Duodenal mucosa (tissue), 2 donors: ENCODE results near the gene CCDC148.
A peak's percentile ranks its signal among the peaks of the same experiment; 100 is the strongest.

Experiments used
- H3K27ac ChIP-seq: one replicate; pipeline ENCODE4 v1.7.0; 2013; ENCODE audit warnings: low read depth, low read length
- H3K27me3 ChIP-seq, 2 donors: one replicate each; pipeline ENCODE4 v1.7.0; 2013; ENCODE audit warnings: low read length in 2 of 2, control low read depth in 1 of 2; ENCODE audit not compliant: insufficient read depth in 2 of 2, control insufficient read depth in 1 of 2
- H3K36me3 ChIP-seq, 2 donors: one replicate each; pipeline ENCODE4 v1.7.0; 2013; ENCODE audit warnings: low read length in 2 of 2, control low read depth in 1 of 2; ENCODE audit not compliant: insufficient read depth in 2 of 2, control insufficient read depth in 1 of 2
- H3K4me1 ChIP-seq, 2 donors: one replicate each; pipeline ENCODE4 v1.7.0; 2013; ENCODE audit warnings: low read length in 2 of 2, control low read depth in 1 of 2; ENCODE audit not compliant: insufficient read depth in 2 of 2, control insufficient read depth in 1 of 2
- H3K4me3 ChIP-seq, 2 donors: one replicate each; pipeline ENCODE4 v1.7.0; 2013; ENCODE audit warnings: low read length in 2 of 2, low read depth in 1 of 2
- H3K9ac ChIP-seq, 2 donors: one replicate each; pipeline ENCODE4 v1.7.0; 2013; ENCODE audit warnings: low read length in 2 of 2, low read depth in 1 of 2
- H3K9me3 ChIP-seq, 2 donors: one replicate each; pipeline ENCODE4 v1.7.0; 2013; ENCODE audit warnings: low read length in 2 of 2, control low read depth in 1 of 2; ENCODE audit not compliant: control insufficient read depth in 1 of 2

The CCDC148 gene

DNA sequence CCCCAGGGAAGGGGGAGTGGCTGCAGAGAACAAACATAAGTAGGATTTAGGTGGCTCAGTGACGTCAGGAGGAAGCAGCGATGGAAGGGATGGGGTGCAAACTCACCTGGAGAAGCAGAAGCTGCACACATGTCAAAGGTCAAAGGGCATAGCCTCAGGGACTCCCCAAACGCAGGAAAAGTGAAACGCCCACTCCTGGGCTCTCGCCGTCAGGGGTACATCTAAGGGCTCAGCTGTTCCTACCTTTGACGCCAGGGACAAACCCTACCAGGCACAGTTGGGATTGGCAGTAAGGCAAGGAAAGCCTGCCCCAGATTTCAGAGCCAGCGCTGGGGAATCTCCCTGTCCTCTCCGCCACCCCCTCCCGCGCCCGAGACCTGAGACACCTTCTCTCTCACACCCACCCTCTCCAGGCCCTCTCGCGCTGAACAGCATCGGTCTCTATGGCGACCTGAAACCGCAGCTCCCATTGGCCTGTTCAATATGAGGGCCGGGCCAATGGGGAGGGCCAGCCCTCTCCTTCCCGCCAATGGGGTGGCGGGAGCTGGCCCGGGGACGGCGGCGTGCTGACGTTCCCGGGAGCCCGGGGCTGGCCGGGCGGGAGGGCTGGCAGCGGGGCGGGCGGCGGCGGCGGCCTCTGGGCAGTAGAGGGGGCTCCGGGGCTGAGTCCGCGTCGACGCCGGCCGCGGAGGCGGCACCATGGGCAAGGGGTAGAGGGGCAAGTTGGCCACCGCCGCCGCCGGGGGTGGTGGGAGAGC, at the start of gene CCDC148, which contains the start of gene PKP4:
CCDC148 (minus strand) TSS at position 445 of the 758 bp plus-strand sequence; CDS start at position 131, 314 bp downstream.
PKP4 (plus strand) TSS at position 644 of the 758 bp plus-strand sequence. CDS start 76,233 bp downstream, outside the sequence.
- Histone ChIP-seq H3K27me3 (no peaks in the 10 kb centered on the region), H3K36me3 (no peaks in the 10 kb centered on the region), H3K27ac (peak within 1 kb of the TSS; percentile 88)

DNA sequence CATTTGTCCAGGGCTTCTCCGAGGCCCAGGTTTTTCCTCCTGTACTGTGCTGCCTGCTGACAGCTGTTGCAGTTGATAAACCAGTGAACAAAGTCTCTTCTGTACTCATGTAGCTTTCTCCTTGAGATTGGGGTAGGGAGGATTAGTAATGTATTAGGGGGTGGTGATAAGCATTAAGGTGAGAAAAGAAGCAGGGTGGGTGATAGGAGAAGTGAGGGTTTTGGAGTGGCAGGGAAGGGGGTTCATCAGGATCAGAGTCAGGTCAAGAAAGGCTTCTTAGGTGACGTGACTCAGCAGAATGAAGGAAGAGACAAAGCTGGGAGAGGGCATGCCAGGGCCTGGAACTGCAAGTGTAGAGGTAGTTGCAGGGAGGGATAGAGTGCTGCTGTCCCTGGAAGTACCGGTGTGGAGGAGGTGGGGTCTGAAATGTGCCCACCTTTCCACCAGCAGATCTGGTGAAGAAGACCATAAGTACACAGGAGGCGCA, 48.9 kb upstream of the CCDC148 start:
- H3K4me3 ChIP-seq, result no peak overlapping the region
- no peaks in the 10 kb centered on the region for H3K27me3 ChIP-seq
- H3K36me3 ChIP-seq, result no peaks in the 10 kb centered on the region
- H3K4me1 ChIP-seq, result peaks cover 5 to 14% of the 10 kb centered on the region in 2 donors
- no peak overlapping the region for H3K27ac ChIP-seq
- no peak overlapping the region for H3K9ac ChIP-seq
- H3K9me3 ChIP-seq, result no peaks in the 10 kb centered on the region

More for the DNA sequence above, at the start of gene CCDC148, which contains the start of gene PKP4:
- Histone ChIP-seq H3K4me1 (peaks cover 22 to 29% of the 10 kb centered on the region in 2 donors), H3K4me3 (peak within 1 kb of the TSS; percentile 77 to 91), H3K9ac (peak within 1 kb of the TSS; percentile 62 to 81), H3K9me3 (no peaks in the 10 kb centered on the region)

DNA sequence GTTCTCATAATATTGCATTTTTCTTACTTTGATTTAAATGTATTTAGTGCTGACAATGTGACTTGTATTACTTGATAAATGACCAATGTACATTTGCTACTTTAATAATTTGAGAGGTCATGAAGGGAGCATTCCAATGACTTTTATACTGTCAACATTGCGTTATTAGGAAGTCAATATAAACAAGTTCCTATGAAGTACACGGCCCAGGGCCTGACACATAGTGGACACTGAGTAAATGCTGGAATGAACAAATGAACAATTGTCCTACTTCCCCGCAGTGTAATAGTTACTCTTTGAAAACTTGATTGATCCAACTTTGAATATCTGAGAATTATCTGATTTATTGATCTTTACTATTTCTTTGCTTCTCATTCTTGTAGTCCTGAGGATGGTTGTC, 47.5 kb upstream of the CCDC148 start:
- H3K9me3 ChIP-seq, result no peaks in the 10 kb centered on the region
- H3K9ac ChIP-seq, result no peak overlapping the region
- no peaks in the 10 kb centered on the region for H3K36me3 ChIP-seq
- H3K4me1 ChIP-seq, result peaks cover 5 to 14% of the 10 kb centered on the region in 2 donors
- H3K27me3 ChIP-seq, result no peaks in the 10 kb centered on the region
- no peak overlapping the region for H3K4me3 ChIP-seq
- H3K27ac ChIP-seq, result no peak overlapping the region

DNA sequence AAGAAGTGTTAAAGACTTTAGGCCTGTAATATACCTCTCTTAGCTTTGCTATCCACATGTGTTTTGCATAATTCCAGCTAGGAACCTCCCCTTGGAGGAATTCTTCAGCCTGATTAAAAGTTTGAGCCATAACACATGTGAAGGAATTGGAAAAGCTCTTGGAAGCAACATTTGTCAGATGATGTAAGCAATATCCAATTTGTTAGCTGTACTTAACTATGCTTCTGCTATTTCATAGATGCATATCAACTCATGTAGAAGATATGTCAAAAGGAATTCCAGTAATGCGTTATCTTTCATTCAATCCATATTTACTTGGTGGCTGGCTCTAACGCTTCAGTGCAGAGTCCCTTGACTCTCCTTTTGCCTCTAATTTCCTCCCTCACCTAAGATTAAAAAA, 46.4 kb upstream of the CCDC148 start:
- Histone ChIP-seq H3K4me3 (no peak overlapping the region), H3K9me3 (no peaks in the 10 kb centered on the region), H3K9ac (no peak overlapping the region), H3K27ac (no peak overlapping the region), H3K4me1 (peaks cover 5 to 14% of the 10 kb centered on the region in 2 donors), H3K36me3 (no peaks in the 10 kb centered on the region), H3K27me3 (no peaks in the 10 kb centered on the region)

DNA sequence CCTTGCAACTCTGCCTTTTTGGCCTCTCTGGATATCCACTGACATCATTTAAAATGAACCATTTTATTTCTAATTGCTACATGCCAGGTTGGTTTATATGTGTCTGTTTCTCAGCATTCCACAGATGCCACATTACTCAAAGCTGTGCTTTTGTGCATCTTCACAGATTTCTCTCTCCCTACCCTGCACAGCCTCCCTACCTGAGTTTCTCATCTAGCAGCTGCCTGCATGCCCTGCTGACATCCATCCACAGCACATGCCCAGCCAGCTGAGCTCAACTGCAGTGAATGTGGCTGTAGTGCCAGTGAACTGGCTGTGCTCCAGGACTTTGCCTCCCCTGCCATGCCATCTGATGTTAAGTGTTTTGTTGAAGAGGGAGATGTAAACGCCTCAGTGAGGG, 44.7 kb upstream of the CCDC148 start:
- no peak overlapping the region for H3K4me3 ChIP-seq
- H3K27me3 ChIP-seq, result no peaks in the 10 kb centered on the region
- H3K4me1 ChIP-seq, result peaks cover 5 to 29% of the 10 kb centered on the region in 2 donors
- H3K9ac ChIP-seq, result no peak overlapping the region
- H3K27ac ChIP-seq, result no peak overlapping the region
- no peaks in the 10 kb centered on the region for H3K36me3 ChIP-seq
- no peaks in the 10 kb centered on the region for H3K9me3 ChIP-seq

DNA sequence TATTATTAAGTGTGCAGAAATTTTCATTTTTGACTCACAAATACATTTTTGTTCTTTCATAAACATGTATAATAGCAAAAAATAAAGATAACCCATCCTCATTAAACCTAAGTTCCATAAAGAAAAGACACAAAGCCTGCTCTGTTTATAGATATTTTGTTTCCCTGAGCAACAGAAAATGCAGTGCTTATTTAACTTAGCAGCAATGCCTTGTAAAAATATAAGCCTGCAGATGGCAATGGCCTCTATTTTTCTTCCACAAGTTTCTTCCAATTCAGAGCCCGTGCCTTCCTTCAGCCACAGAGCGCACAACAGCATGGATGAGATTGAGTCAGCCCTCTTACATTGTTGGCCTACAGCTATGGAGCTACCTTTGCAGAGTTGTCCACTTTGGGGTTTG, 43.8 kb upstream of the CCDC148 start:
- no peak overlapping the region for H3K27ac ChIP-seq
- H3K4me3 ChIP-seq, result no peak overlapping the region
- no peak overlapping the region for H3K9ac ChIP-seq
- H3K9me3 ChIP-seq, result no peaks in the 10 kb centered on the region
- no peaks in the 10 kb centered on the region for H3K27me3 ChIP-seq
- peaks cover 5 to 25% of the 10 kb centered on the region in 2 donors for H3K4me1 ChIP-seq
- H3K36me3 ChIP-seq, result no peaks in the 10 kb centered on the region

DNA sequence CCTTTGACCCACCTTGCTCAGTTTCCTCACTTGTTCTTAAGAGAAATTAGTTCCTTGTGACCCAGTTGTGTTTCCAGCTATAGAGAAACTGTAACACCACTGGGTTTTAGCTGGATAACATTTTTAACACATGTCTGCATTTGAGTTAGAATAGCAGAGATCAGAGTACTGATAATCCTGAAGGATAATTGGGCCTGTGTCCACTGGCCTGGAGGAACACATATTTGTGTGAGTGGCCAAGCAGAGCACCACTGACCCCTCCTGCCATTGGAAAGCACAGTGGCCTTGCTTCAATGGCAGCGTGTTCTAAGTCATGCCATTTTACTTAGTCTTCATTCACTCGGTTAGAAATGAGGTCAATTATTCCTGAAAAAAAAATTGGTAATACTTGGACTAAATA, 42.8 kb upstream of the CCDC148 start:
- no peaks in the 10 kb centered on the region for H3K27me3 ChIP-seq
- no peaks in the 10 kb centered on the region for H3K9me3 ChIP-seq
- H3K36me3 ChIP-seq, result no peaks in the 10 kb centered on the region
- peaks cover 0 to 17% of the 10 kb centered on the region in 2 donors for H3K4me1 ChIP-seq
- H3K9ac ChIP-seq, result no peak overlapping the region
- no peak overlapping the region for H3K4me3 ChIP-seq
- no peak overlapping the region for H3K27ac ChIP-seq

DNA sequence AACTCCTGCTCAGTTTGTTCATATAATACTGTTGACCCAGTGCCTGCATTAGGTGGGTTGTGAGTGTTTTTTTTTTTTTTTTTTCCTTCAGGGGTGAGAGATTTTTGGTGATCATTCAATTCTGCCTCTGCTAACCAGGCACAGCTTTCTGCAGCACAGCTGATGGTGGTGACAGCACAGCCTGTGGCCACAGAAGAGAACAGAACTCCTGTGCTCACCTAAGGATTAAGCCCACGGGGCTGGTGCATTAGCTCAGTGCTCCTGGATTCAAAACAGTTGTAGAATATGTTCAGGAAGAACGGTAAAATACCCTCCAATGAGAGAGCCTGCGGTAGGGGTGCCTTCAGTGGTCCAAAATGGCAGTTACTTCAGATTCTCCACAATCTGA, 42.2 kb upstream of the CCDC148 start:
- H3K27ac ChIP-seq, result no peak overlapping the region
- H3K4me1 ChIP-seq, result peaks cover 0 to 17% of the 10 kb centered on the region in 2 donors

DNA sequence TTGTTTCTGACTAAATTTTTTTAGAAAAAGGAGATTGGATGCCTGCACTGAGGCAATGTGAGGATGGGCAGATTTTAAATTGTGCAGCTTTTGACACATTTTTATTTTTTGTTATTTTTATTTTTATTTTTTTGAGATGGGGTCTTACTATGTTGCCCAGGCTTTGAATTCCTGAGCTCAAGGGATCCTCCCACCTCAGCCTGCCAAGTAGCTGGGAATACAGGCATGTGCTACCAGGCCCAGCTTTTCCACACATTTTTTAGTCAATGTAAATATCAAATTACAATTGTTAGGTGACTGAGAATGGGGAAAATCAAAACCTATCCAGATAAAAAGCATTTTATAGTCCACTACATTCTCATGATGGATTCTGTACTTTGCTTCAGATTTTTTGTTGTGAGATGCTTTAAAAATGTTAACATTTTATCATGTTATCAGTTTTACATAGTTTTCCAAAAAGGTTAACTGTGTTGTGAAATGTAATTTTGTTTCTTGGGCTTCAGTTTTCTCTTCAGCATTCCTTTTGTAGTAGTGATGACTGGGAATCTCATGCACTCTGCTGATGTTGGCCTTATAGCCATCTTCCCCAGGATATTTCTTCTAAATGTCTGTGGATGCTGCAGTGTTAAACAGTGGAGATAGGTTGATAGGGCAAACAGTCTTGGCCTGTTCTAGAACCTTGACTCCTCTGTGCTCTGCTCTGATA, 41.6 kb upstream of the CCDC148 start:
- H3K4me1 ChIP-seq, result peaks cover 0 to 17% of the 10 kb centered on the region in 2 donors
- H3K9me3 ChIP-seq, result no peaks in the 10 kb centered on the region
- H3K9ac ChIP-seq, result no peak overlapping the region
- H3K36me3 ChIP-seq, result no peaks in the 10 kb centered on the region
- no peaks in the 10 kb centered on the region for H3K27me3 ChIP-seq
- no peak overlapping the region for H3K4me3 ChIP-seq
- H3K27ac ChIP-seq, result no peak overlapping the region

More for the DNA sequence above, 42.2 kb upstream of the CCDC148 start:
- Histone ChIP-seq H3K4me3 (no peak overlapping the region), H3K36me3 (no peaks in the 10 kb centered on the region), H3K9ac (no peak overlapping the region), H3K27me3 (no peaks in the 10 kb centered on the region), H3K9me3 (no peaks in the 10 kb centered on the region)

DNA sequence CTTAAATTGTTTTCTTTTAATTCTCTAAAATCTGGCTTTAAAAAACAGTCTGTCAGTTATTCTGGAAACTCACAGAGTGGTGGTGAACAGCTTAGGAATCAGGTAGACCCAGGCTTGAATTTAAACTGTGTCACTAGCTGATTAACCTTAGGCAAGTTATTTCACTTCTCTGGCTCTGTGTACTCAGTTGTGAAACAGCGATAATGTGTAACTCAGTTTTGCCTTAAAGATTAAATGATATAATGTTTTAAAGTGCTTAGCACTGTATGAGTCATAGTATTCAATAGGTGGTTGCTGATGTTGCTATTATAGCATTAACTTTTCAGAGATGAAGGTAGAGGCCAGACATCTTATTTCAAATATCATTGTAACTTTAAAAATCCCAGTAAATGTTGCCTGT, 40.9 kb upstream of the CCDC148 start:
- Histone ChIP-seq H3K36me3 (no peaks in the 10 kb centered on the region), H3K27me3 (no peaks in the 10 kb centered on the region), H3K9ac (no peak overlapping the region), H3K4me3 (no peak overlapping the region), H3K9me3 (no peaks in the 10 kb centered on the region), H3K27ac (no peak overlapping the region), H3K4me1 (peaks cover 0 to 17% of the 10 kb centered on the region in 2 donors)
